Retina (tissue), 1 donor: ENCODE measurements around the gene DRD1.
A peak's percentile ranks its signal among the peaks of the same experiment; 100 is the strongest.
"Not testable (repeated sequence)": the region's sequence is repeated elsewhere in the genome, so short reads cannot be mapped to it uniquely, and the experiment has no call there.

ENCODE experiments used
- DNase-seq: peaks from one replicate; pipeline ENCODE4 v3.0.0-alpha.2; 2016

The DRD1 gene

DNA sequence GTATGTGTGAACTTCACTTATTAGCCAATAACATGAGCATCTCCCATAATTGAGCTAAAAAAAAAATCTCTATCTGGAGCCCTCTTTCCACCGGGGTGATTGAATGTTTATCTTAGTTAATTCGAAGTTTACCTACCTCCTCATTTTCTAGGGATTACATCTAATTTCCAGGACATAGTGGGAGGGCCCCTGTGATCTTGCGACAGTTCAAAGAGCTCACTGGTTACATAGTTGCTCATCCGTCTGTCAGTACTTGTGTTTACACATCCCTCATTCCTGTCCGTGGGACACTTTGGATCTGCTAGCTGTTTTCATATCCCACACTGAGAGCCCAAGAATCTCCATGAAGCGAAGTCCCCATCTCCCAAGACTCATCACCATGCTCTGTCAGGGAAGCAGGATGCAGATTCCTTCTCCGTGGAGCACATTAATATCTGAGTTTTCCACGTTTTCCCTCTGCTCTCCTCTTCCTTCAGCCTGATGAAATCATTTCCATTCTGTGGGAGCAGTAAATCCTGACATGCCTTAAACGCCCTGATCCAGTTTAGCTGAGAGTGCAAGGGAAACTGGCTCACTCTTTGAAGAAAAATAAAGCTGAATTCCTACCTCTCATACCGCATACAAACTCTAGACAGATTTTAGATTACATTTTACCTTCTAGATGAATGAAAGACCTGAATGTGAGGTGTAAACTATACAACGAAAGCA lies 24.2 kb upstream of the DRD1 start:
- DNase-seq, result no peak

DNA sequence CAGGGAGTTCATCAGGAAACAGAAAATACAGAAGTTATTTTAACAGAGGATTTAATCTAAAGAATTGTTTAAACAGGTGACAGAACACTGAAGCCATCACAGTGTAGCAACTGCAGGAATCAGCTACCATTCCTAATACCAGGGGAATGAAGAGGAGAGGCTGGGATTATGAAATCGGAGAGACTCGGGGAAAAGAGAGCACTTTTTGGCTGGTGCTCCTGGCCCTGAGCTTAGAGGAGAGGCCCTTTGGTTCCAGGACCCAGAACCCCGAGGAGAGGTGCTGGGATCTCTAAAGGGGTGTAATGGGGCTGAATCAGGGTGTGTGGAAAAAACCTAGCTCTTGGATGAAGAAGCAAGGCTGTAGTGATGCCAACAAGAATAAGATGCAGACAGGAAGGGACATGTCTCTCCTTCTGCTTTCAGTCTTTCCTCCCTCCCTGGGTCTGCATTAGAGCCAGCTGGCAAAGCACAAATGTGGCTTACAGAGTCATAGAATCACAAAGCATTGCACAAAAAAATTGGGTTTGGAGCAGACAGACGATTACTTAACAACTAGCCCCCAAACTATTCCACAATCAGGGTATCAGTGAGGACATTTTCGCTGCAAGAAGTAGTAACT lies 22.8 kb upstream of the DRD1 start:
- no peak for DNase-seq

DNA sequence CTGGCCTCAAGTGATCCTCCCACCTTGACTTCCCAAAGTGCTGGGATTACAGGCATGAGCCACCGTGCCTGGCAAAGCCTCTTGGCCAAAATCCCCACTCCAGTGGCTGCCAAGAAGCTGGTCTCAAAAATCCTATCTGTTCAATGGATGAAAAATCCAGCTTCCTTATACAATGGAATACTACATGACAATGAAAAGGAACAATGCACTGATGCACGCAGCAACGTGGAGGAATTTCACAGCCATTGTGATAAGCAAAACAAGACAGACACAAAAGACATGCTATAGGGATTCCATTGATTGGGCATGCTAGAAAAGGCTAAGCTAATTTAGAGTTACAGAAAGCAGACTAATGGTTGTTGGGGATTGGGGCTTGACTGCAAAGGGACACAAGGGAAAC lies 21.3 kb upstream of the DRD1 start:
- DNase-seq, result no peak

GRCh38 chr5:175464942-175465233 lies 20.9 kb upstream of the DRD1 start:
- no peak for DNase-seq

GRCh38 chr5:175464074-175464941 lies 20.3 kb upstream of the DRD1 start:
- DNase-seq, result peak; percentile 72

- no peak for DNase-seq
These were observed 19.7 kb upstream of the DRD1 start for GRCh38 chr5:175463641-175464040.

DNA sequence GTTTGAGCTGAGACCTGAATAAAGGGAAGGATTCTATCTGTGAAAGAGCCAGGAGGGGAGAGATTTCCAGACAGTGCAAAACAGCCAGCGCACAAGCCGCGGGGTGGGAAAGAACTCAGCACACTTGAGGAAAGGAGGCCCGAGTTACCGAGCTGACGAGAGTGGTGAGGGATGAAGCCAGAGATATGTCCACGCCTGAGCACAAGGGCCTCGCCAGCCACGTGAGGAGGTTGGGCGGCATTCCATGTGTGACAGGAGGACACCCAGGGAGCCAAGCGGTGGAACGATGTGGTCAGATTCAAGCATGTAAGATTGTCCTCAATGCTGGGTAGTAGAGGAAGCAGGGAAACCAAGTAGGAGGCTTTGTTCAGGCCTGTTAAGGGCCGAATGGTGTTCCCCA lies 17.4 kb upstream of the DRD1 start:
- DNase-seq, result no peak

GRCh38 chr5:175460552-175460951 lies 16.6 kb upstream of the DRD1 start:
- DNase-seq, result no peak

DNA sequence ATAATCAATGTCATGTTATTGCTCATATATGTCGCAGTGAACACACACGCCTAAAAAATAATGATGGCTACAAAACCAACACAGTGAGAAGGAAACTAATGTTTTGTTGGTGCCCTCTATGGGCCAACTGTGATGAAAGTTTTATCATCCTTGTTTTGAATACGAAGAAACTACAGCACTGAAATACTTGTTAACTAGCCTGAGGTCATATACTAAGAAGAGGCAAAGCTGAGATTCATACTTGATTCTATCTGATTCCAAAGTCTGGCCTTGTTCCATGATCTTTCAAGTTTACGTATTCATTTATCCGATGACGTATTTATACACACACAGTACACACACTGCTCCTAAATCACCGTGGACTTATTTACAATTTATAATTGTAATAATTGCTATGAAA lies 16.1 kb upstream of the DRD1 start:
- DNase-seq, result no peak

DNA sequence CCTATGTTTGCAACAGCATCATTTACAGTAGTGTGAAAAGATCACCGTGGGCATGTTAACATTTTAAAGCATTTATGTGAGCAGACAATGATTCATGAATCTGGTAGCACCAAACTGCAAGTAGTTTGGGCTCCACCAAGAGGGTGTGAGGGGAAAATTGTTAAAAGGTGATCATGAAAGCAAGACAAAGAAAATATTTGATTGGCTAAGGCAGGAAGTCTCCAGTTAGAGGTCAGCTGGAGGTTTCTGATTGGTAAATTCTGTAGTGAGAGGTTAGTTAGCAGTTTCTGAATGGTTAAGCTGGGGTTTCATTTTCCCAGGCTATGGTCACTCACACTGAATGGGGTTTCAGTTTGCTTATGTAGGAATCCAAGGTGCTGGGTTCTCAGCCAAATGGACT lies 13.5 kb upstream of the DRD1 start:
- no peak for DNase-seq

DNA sequence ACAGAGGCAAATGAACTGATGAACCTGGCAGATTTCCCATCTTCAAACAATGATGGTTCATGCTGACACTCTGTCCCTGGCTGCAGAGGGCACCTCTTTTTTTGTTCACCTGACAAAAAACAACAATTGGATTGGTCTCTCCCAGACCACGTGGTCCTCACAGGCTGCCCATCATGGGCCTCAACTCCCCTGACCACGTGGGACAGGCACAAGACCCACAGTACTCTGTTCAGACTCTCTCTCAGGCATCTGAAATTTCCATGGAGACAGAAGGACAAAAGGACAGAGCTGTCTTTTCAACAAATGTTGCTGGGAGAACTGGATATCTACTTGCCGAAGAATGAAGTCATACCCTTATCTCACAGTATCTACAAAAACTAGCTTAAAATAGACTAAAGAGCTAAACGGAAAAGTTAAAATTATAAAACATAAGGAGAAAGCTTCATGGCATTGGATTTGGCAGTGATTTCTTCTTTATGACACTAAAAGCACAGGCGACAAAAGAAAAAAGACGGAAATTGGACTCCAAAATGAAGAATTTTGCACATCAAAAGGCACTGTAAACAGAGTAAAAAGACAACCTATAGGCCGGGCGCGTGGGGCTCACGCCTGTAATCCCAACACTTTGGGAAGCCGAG lies 12.2 kb upstream of the DRD1 start:
- DNase-seq, result no peak

DNA sequence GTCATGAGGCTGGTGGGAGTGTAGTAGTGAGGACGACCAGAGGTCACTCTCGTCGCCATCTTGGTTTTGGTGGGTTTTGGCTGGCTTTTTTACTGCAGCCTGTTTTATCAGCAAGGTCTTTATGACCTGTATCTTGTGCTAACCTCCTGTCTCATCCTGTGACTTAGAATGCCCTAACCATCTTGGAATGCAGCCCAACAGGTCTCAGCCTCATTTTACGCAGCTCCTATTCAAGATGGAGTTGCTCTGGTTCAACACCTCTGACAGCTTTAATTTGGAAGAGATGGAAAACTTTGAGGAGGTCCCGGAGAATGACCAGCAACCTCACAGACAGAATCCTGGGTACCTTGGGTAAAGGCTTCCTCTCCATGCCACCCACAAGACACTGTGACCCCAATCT lies 10.4 kb upstream of the DRD1 start:
- DNase-seq, result not testable (repeated sequence)

GRCh38 chr5:175452166-175452565 lies 8.2 kb upstream of the DRD1 start:
- no peak for DNase-seq

DNA sequence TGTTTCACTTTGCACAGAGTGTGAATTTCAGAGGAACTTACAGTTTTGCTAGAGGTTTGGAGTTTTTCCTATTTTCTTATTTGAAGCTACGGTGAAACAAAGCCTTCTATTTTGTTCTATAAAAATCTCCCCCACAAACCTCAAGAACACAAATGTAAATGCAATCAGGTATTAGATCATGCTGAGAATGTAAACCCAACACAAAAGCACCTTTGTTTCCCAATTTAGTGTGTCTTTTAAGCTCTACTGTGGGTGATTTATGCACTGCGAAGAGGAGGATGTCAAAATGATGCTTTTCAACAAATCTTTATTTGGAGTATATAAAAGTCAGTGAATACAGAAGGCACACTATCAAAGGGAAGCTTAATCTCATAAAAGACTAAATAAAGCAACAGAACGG lies 4.3 kb upstream of the DRD1 start:
- DNase-seq, result no peak

- no peak for DNase-seq
These were observed 3.6 kb upstream of the DRD1 start for GRCh38 chr5:175447571-175447970.

DNA sequence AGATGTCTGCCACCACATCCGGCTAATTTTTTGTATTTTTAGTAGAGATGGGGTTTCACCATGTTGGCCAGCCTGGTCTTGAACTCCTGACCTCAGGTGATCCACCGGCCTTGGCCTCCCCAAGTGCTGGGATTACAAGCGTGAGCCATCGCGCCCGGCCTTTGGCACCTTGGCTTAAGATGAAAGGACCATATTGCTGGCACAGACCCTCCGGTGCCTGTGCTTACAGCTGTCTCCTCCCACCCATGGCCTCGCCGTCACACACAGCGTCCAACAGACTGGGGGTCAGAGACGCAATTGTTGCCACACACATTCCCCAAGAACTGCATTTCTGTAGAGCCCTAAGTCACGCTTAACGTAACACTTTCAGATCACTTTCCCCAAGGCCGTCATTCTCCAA lies 2.4 kb upstream of the DRD1 start:
- DNase-seq, result not testable (repeated sequence)

DNA sequence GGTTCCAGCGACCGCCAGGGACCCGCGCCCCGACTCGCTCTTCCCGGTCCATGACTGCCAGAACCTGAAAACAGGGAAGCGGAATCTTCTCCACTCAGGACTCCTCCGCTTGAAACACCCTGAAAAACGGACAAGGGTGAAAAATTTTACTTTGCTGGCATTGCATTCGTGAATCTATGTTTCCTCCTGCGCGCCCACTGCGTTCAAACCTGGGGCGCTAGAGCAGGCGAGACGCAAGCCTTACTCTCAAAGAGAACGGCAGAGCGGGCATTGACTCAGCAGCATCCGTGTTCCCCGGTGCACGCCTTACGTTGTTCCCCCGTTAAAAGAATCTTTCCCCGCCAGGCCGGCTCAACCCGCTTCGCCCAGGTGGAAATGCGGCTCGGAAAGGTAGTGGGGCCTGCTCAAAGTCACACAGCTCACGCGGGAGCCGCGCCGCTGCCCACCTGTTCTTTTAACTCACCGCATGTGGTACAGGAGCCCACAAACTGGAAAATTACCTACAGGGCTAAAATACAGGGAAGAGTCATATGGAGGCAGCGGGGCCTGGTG lies 999 bp upstream of the DRD1 start:
- no peak for DNase-seq

GRCh38 chr5:175443514-175444059 lies 395 bp downstream of the DRD1 start:
- DNase-seq, result no peak

DNA sequence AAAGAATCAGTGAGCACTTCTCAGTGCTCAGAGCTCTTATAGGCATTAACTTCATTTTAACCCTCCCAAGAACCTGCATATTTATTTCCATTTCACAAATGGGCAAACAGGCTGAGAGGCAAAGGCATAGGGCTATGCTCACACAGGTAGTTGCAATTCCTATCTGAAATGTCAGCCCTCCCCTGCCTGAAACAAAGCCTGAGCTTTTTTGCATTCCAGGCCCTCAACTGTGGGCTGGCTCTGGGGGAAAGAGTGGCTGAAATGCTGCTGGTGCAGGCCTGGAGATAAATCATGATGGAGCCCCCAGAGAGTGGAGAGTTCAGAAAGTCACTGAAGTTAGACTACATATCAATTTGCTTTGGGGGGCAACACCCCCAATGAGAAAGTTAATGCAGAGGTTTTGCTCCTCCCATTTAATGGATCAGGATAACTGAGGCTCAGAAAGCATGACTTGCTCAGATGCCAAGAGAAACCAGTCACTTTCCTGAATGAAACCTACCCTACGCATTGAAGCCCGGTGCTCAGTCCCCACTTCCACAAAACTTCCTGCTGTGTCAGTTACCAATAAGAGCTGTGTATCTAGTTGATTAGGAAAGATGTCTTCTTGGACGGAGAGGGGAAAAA lies 5.6 kb downstream of the DRD1 start:
- no peak for DNase-seq

DNA sequence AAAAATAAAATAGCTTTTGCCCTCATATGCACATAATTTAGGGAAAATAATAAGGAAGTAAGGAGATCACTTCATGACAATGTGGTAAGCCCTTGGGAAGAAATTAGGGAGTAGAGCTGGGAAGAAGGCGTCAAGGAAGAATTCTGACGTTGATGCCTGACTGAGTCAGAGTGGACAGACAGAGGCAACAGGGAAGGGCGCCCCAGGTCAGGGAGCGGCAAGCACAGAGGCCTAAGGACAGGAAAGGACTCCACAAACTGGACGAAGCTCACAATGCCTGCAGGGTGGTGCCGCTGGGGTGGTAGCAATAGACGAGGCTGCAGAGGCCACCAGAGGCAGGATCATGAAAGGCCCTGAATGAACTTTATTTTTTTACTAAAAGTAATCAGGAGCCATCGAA lies 7.6 kb downstream of the DRD1 start:
- no peak for DNase-seq

- DNase-seq, result no peak
These were observed 9.2 kb downstream of the DRD1 start for GRCh38 chr5:175434800-175435199.

- DNase-seq, result no peak
These were observed 16.2 kb downstream of the DRD1 start for GRCh38 chr5:175427762-175428161.

- DNase-seq, result not testable (repeated sequence)
These were observed 19.4 kb downstream of the DRD1 start for GRCh38 chr5:175424594-175424993.
